T-helper 1 cell (primary cell): ENCODE data around the gene CACNG7.
"Not testable (repeated sequence)": the region's sequence is repeated elsewhere in the genome, so short reads cannot be mapped to it uniquely, and the experiment has no call there.

ENCODE experiments used
- DNase-seq, 5 donors: peaks; one replicate each; pipeline ENCODE4 v3.0.0-alpha.2; 2012 to 2020

Gene CACNG7

GRCh38 chr19:53906211-53907192 lies 2.6 kb upstream of the CACNG7 start:
- peak; percentile 29 to 67 (median 47) for DNase-seq

DNA sequence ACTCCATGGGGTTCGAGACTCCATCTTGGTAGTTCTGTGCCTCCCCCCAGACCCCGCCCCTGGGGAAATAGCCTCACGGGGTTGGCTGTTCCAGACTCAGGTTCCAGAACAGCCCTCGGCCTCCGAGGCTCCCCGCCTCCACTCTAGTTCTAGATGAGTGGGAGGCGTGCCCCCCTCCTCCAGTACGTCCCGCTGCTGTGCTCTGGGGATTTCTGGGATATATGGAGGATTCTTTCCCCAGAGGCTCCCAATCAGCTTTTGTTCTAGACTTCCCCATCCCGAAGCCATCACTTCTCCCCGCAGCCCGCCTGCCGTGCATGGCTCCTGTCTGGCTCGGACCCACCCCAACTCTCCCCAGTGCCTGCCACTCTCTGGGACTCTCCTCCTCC lies 1.9 kb upstream of the CACNG7 start:
- no peak for DNase-seq

DNA sequence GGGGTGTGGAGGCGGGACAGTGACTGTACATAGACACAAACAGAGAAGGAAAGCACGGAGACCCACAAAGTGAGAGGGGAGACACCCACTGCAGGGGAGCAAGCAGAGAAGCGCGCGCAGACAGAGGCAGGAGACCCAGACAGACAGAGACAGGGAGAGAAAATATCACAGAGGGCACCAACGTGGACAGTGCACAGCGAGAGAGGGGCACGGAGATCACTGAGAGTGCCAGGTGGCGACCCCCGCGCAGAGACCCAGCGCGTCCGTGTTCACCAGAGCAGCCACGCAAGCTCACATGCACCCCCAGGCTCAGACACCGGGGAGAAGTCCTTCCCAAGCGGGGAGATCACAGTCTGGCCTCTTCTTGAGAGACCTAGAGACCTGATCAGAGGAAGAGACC lies 1.4 kb upstream of the CACNG7 start:
- no peak for DNase-seq

GRCh38 chr19:53908106-53908934 lies 758 bp upstream of the CACNG7 start:
- peak in 3 of 5 donors; percentile 18 to 50 (median 24) for DNase-seq

- DNase-seq, result no peak
Observed at GRCh38 chr19:53909471-53910169, 542 bp downstream of the CACNG7 start.

- no peak for DNase-seq
Observed at GRCh38 chr19:53910170-53910518, 1.1 kb downstream of the CACNG7 start.

DNA sequence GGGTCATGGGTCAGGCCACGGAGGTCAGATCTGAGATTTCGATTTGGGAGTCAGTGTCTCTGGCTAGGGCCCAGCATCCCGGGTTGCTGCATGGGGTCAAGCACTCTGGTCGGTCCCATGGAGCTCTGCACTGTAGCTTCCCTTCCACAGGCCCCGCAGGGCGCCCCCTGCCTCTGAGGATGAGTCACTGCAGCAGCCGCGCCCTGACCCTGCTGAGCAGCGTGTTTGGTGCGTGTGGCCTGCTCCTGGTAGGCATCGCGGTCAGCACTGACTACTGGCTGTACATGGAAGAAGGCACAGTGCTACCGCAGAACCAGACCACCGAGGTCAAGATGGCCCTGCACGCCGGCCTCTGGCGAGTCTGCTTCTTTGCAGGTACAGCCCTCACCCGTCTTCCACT lies 3.6 kb downstream of the CACNG7 start:
- no peak for DNase-seq

- no peak for DNase-seq
Observed at GRCh38 chr19:53915000-53915399, 5.9 kb downstream of the CACNG7 start.

GRCh38 chr19:53916004-53916403 lies 6.9 kb downstream of the CACNG7 start:
- DNase-seq, result no peak

DNA sequence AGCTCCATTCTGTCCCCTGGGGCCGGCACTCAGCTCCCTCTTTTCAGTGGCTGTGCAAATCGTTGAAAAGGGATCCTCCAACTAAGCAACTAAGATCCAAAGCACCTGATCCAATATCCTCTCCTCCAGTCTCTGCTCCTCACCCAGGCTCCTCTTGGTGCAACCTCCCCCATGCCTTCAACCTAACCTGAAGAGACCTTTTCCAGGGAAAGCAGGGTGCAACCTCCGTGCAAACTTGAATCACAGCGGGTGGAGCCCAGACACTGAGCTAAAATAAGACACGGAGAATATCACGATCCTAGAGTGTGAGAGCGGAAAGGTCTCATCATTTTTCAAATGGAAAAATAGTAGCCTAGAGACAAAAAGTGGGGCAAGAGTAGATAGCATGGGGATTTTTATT lies 8.3 kb downstream of the CACNG7 start:
- no peak for DNase-seq

GRCh38 chr19:53927739-53928138 lies 18.7 kb downstream of the CACNG7 start:
- peak in 2 of 5 donors; percentile 17 to 36 for DNase-seq

GRCh38 chr19:53936029-53936428 lies 27.0 kb downstream of the CACNG7 start:
- no peak for DNase-seq

DNA sequence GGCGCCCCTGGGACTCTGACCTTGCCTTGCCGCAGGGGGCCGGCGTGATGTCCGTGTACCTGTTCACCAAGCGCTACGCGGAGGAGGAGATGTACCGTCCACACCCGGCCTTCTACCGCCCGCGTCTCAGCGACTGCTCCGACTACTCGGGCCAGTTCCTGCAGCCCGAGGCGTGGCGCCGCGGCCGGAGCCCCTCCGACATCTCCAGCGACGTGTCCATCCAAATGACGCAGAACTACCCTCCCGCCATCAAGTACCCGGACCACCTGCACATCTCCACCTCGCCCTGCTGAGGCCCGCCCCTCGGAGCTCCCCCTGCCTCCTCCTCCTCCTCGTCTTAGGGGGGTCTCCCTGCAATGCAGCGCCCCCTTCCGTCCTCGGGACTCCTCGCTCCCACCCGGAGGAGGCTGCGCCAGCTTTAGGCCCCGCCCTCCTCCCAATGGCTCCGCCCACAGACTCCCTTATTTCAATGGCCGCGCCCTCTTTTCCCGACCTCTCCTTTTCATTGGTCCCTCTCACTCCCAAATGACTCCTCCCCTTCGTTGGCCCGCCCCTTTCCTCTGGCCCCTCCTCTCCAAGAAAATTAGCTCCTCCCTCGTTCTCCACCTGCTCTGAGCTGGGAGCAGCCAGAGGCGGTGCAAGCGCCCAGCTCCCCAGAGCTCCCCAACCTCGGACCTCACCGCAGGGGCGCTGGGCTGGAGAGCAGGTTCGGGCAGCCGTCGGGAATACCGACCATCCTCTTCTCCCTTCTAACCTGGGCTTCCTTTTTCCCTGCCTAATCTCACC lies 33.1 kb downstream of the CACNG7 start:
- DNase-seq, result no peak

DNA sequence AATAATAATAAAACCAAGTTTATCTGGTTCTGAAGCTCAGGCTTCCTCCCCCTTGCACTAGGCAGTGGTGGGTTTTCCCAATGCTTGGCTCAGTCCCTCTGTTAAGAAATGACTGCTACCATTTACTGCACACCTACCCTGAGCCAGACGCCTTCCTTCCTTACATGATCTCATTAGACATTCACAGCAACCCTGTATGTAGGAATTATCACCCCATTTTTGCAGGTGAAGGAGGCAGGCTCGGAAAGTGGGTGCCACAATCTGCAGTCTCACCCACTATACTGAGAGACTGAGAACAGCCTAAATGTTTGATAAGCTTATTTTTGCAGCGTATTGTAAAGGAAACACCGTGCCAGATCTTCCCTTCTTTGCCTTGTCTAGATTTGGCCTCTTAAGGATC lies 35.3 kb downstream of the CACNG7 start:
- DNase-seq, result no peak

- no peak for DNase-seq
Observed at GRCh38 chr19:53944933-53945332, 35.9 kb downstream of the CACNG7 start.

DNA sequence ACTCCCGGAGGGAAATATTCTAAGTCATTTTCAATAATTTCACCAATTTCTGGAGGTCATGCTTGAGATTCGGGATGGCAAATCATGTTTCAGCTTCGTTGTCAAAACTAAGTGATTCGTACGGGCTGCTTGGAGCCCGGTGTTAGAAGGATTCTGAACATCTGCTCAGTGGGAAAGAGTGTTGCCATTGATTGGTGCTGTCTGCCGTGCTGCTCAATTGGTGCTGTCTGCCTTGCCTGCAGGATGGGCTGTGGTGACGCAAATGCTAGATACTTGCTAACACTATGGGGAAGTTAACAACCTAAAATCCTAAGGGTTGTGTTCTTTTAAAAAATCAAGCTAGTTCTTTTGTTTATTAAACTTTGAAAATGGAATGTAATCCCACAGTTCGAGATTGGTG lies 36.4 kb downstream of the CACNG7 start:
- no peak for DNase-seq

GRCh38 chr19:53945998-53946397 lies 36.9 kb downstream of the CACNG7 start:
- no peak for DNase-seq

GRCh38 chr19:53947624-53948023 lies 38.5 kb downstream of the CACNG7 start:
- DNase-seq, result no peak

DNA sequence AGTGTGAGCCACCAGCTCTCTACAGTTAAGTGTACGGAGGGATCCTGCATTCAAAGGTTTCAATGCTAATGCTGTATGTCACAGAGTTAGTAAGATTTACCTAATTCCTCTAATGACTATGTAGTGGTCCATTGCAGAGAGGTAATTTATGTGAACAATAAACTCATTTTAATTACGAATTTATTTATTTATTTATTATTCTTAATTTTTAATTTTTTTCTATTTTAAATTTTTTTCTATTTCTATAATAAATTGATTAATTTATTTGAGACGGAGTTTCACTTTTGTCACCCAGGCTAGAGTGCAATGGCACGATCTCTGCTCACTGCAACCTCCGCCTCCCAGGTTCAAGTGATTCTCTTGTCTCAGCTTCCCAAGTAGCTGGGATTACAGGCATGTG lies 39.5 kb downstream of the CACNG7 start:
- DNase-seq, result not testable (repeated sequence)

- no peak for DNase-seq
Observed at GRCh38 chr19:53951436-53951835, 42.4 kb downstream of the CACNG7 start.

DNA sequence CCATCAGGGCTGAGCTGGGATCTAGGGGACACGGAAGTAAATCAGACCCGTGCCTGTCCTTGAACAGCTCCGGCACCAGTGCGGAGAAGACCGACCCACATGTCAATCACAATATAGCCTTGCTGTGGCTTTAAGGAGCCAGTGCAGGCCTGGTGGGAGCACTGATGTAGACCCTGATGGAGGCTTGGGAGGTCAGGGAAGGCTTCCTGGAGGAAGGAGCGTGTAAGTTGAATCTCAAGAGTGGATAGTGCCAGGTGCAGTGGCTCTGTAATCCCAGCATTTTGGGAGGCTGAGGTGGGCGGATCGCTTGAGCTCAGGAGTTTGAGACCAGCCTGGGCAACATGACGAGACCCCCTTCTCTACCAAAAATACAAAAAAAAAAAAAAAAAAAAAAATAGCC lies 42.9 kb downstream of the CACNG7 start:
- DNase-seq, result no peak

- no peak for DNase-seq
Observed at GRCh38 chr19:53953383-53953782, 44.3 kb downstream of the CACNG7 start.
